ENCODE data around the gene SMIM10L1. TPM values are rescaled to one million over a fixed set of nuclear protein-coding genes. Genes with fewer than 3 reads are reported as not detected.

Gene SMIM10L1
- total and polyA plus RNA-seq, 2 of the 8 experiments (the other 6 are each of a cell fraction or from before 2014, with no cell fraction given) = 3.7 to 14.2 TPM

DNA sequence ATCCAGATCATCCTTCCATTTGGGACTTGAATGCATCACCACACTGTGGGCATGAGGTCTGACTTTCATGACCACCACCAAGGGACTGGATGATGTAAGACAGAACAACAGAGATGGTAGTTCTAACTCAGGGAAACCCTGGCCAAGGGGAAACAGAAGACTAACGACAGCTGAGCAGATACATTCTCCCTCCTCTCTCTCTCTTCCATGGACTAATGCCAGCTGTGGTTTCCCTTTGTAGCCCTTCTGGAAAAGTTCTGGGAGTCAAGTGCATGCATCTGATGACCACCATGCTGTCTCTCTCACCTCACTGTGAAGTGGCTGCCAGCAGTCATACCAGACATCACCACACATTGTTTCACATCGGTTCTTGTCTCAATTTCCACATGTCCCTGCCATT, 40.0 kb upstream of the SMIM10L1 start:
- no peak for FAIRE-seq
- DNase-seq (ENCODE audit: low read depth in 1 of 2, low spot score in 2 of 2) = no peak
- Histone ChIP-seq H3K4me1 (replicated peaks in 1 of 4; ENCODE audit: control insufficient read depth in 3 of 4, insufficient read depth in 4 of 4, low read length in 3 of 4) (no peaks in the 10 kb centered on the region), H3K4me2 (ENCODE audit: insufficient read depth in 1 of 2, low read depth in 2 of 2, low read length in 2 of 2) (no peak overlapping the region), H4K8ac (ENCODE audit: extremely low read depth, insufficient read depth, low read length) (no peak overlapping the region; the same call in 1 of the 2 replicates), H3K9ac (replicated peaks in 1 of 4; ENCODE audit: extremely low read depth in 1 of 4, low read depth in 3 of 4, low read length in 3 of 4) (no peak overlapping the region), H3K27me3 (replicated peaks in 1 of 4; ENCODE audit: control insufficient read depth in 3 of 4, extremely low read depth in 1 of 4, insufficient read depth in 3 of 4, low read length in 3 of 4) (no peaks in the 10 kb centered on the region), H2BK20ac (ENCODE audit: low read length) (no peak overlapping the region), H3K4ac (replicated peaks; ENCODE audit: insufficient read length, low read depth, low read length) (no peak overlapping the region), H3K36me3 (ENCODE audit: control insufficient read depth in 2 of 4, insufficient read depth in 4 of 4, low read length in 3 of 4) (no peaks in the 10 kb centered on the region), H3K56ac (replicated peaks; ENCODE audit: insufficient read length, low read depth, low read length) (no peak overlapping the region), H2BK12ac (ENCODE audit: low read depth, low read length) (no peak overlapping the region), H3K79me2 (ENCODE audit: control insufficient read depth in 1 of 2, insufficient read depth in 2 of 2, low read length in 2 of 2) (peaks cover 5 to 67% of the 10 kb centered on the region in 2 experiments; a peak in 3 of 4 replicates), H4K5ac (ENCODE audit: insufficient read length, low read depth, low read length) (no peak overlapping the region), H3K23ac (ENCODE audit: insufficient read length) (no peak overlapping the region), H2BK120ac (replicated peaks; ENCODE audit: low read depth, low read length) (no peak overlapping the region), H2AK5ac (ENCODE audit: low read depth, low read length) (no peak overlapping the region; the same call in 1 of the 2 replicates), H3K4me3 (ENCODE audit: extremely low read depth in 1 of 4, insufficient read depth in 2 of 4, low read depth in 3 of 4, low read length in 4 of 4) (no peak overlapping the region), H3K18ac (ENCODE audit: extremely low read depth, low read length) (no peak overlapping the region), H2BK15ac (ENCODE audit: low read length) (no peak overlapping the region), H3K27ac (ENCODE audit: low read depth, low read length) (no peak overlapping the region), H3K79me1 (ENCODE audit: low read depth, low read length) (peaks cover 5% of the 10 kb centered on the region), H2AFZ (ENCODE audit: low read length) (no peak overlapping the region), H3K9me3 (ENCODE audit: insufficient read depth in 2 of 2, low read depth in 1 of 2, low read length in 1 of 2) (no peaks in the 10 kb centered on the region), H2BK5ac (ENCODE audit: low read depth, low read length) (no peak overlapping the region; the same call in 1 of the 2 replicates), H3K14ac (ENCODE audit: insufficient read length) (no peak overlapping the region), H3K23me2 (ENCODE audit: low read depth, low read length) (no peaks in the 10 kb centered on the region), H4K91ac (replicated peaks; ENCODE audit: insufficient read length, low read length) (no peak overlapping the region), H4K20me1 (replicated peaks in 1 of 2; ENCODE audit: control insufficient read depth in 1 of 2, insufficient read depth in 2 of 2, low read length in 2 of 2) (no peaks in the 10 kb centered on the region)
- 60% methylated on average over 2 of the region's 2 CpGs; no CpG with 5 or more reads in 1 of the 2 experiments for WGBS, 2 experiments (ENCODE audit: extremely low coverage in 1 of 2, insufficient coverage in 1 of 2, insufficient read length in 1 of 2, insufficient replicate concordance in 2 of 2, low coverage in 1 of 2, low lambda C conversion rate in 2 of 2, missing lambda C conversion rate in 1 of 2)
- ChIA-PET POLR2A (ENCODE audit: partially characterized antibody) (no interaction called here), CTCF (ENCODE audit: partially characterized antibody) (interaction anchor here (1.2 kb wide), 1 partner anchor 12 kb away, joined by 3 read pairs; no protein-coding TSS in a partner anchor)
- TF ChIP-seq POU5F1 (IDR thresholded peaks at IDR 0.05; ENCODE audit: low read depth, low read length) (no peak), RXRA (IDR thresholded peaks at IDR 0.05; ENCODE audit: insufficient read depth, low read depth, low read length) (no peak), EGR1 (IDR thresholded peaks at IDR 0.05; ENCODE audit: borderline replicate concordance, low read depth, low read length) (no peak), HDAC2 (IDR thresholded peaks at IDR 0.05; ENCODE audit: borderline replicate concordance in 1 of 2, low read depth in 2 of 2, low read length in 2 of 2) (no peak), TEAD4 (IDR thresholded peaks at IDR 0.05; ENCODE audit: low read depth, low read length) (no peak), RBBP5 (IDR thresholded peaks at IDR 0.05; ENCODE audit: borderline replicate concordance, low read depth, low read length) (no peak), CHD2 (IDR thresholded peaks at IDR 0.05; ENCODE audit: low read length) (no peak), BCL11A (IDR thresholded peaks at IDR 0.05; ENCODE audit: low read depth in 2 of 2, low read length in 2 of 2) (no peak), POLR2A (IDR thresholded peaks at IDR 0.05; ENCODE audit: control extremely low read depth in 1 of 2, low read depth in 2 of 2, low read length in 2 of 2) (no peak)
- TF ChIP-seq, protein P1, sequence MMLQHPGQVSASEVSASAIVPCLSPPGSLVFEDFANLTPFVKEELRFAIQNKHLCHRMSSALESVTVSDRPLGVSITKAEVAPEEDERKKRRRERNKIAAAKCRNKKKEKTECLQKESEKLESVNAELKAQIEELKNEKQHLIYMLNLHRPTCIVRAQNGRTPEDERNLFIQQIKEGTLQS (IDR thresholded peaks at IDR 0.05; ENCODE audit: insufficient read depth, low read depth, low read length) = no peak
- TF ChIP-seq, protein P2, sequence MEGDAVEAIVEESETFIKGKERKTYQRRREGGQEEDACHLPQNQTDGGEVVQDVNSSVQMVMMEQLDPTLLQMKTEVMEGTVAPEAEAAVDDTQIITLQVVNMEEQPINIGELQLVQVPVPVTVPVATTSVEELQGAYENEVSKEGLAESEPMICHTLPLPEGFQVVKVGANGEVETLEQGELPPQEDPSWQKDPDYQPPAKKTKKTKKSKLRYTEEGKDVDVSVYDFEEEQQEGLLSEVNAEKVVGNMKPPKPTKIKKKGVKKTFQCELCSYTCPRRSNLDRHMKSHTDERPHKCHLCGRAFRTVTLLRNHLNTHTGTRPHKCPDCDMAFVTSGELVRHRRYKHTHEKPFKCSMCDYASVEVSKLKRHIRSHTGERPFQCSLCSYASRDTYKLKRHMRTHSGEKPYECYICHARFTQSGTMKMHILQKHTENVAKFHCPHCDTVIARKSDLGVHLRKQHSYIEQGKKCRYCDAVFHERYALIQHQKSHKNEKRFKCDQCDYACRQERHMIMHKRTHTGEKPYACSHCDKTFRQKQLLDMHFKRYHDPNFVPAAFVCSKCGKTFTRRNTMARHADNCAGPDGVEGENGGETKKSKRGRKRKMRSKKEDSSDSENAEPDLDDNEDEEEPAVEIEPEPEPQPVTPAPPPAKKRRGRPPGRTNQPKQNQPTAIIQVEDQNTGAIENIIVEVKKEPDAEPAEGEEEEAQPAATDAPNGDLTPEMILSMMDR (IDR thresholded peaks at IDR 0.05; ENCODE audit: control extremely low read depth in 1 of 3, insufficient read depth in 1 of 3, low read depth in 1 of 3, low read length in 3 of 3) = no peak
